Dermis microvascular lymphatic vessel endothelial cell (primary cell): ENCODE results near the gene CGREF1. TPM values are rescaled to one million over a fixed set of nuclear protein-coding genes. Genes with fewer than 3 reads are reported as not detected.

Experiments used
- DNase-seq, 2 donors: peaks; one replicate each; pipeline versions ENCODE4 v3.0.0 to v3.0.0-alpha.2; 2010; ENCODE audit warnings: low read depth in 2 of 2
- total RNA-seq: library from RNA; depleted of rRNA; stranded (reverse); fragments of >200 nt; gene quantifications from 2 replicates; pipeline ENCODE4 v1.2.1, GENCODE V29; 2014

CGREF1 gene
- total RNA-seq, result 2.8 and 5.1 TPM in 2 replicates

GRCh38 chr2:27118525-27119329 lies at the start of gene CGREF1:
CGREF1 (minus strand) TSS chr2:27119128; CDS start chr2:27104366, 14,762 bp downstream.
- peak in 1 of 2 donors; percentile 16 for DNase-seq

DNA sequence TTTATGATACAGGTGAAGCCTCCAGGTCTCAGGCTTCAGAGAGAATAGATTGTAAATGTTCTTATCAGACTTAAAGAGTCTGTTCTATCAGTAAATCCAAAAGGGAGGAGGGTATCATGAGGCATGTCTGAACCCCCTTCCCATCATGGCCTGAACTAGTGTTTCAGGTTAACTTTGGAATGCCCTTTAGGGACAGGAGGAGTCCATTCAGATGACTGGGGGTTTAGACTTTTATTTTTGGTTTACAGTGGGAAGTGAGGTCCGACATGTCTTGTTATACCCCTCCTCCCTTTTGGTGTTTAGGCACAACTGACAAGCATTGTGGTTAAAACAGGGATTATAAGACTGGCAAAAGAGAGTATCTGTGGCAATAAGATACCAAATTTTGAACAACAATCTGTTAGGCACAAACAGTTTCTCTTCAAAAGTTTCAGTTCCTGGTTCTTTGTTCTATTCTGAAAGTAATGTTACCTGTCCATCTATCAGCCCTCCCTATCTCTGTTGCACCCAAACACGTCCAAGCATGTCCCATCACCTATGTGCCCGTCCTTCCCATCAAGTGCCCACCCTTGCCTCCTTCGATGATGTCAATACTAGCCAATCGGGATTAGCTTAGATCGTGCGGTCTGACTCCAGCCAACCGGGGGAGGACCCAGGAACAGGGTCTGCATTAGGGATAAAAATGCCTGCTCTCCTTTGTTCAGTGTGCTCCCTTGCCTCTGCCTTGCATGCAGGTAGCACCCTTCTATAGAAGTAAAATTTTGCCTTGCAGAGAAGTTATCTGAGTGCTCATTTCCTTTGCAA lies 46.2 kb upstream of the CGREF1 start:
- no peak for DNase-seq

GRCh38 chr2:27162151-27163121 lies 43.5 kb upstream of the CGREF1 start:
- DNase-seq, result no peak

- no peak for DNase-seq
Measured at GRCh38 chr2:27160191-27160590, 41.3 kb upstream of the CGREF1 start.

GRCh38 chr2:27159271-27159670 lies 40.3 kb upstream of the CGREF1 start:
- DNase-seq, result no peak

GRCh38 chr2:27158468-27158867 lies 39.5 kb upstream of the CGREF1 start:
- DNase-seq, result no peak

DNA sequence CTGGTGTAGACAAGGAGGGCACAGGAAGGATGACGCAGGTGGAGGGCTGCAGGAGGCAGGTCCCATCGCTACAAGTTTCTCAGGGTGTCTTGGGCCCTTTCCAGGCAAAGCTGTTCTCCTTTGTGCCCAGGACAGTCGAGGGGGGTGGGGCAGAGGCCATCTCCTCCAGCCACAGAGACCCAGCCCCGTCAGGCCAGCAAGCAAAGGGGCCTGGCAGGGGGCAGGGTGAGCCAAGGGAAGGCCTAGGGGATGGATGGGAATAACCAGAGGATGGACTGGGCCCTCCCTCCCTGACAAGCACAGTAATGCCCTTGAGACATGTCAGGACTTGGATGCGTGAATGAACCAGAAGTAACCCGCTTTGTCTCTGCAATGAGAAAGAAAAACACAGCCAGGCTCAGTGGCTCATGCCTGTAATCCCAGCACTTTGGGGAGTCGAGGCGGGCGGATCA lies 36.2 kb upstream of the CGREF1 start:
- DNase-seq, result no peak

DNA sequence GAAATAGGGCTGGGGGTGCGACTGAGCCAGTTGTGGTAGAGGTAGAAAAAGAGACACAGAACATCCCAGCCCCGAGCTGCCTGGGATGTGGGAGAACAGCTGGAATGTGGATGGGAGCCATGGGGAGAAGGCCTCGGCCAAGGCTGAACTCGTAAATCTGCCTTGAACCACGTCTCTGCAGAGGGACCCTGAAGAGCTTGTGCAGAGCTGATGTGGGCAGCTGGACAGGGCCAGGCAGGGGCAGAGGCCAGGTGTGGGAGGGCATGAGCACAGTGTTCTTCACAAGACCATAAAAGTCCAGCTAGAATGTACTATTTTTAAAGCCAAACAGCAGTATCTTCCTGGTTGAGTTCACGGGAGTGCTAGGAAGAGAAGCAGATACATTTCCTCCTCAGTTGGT lies 35.6 kb upstream of the CGREF1 start:
- no peak for DNase-seq

DNA sequence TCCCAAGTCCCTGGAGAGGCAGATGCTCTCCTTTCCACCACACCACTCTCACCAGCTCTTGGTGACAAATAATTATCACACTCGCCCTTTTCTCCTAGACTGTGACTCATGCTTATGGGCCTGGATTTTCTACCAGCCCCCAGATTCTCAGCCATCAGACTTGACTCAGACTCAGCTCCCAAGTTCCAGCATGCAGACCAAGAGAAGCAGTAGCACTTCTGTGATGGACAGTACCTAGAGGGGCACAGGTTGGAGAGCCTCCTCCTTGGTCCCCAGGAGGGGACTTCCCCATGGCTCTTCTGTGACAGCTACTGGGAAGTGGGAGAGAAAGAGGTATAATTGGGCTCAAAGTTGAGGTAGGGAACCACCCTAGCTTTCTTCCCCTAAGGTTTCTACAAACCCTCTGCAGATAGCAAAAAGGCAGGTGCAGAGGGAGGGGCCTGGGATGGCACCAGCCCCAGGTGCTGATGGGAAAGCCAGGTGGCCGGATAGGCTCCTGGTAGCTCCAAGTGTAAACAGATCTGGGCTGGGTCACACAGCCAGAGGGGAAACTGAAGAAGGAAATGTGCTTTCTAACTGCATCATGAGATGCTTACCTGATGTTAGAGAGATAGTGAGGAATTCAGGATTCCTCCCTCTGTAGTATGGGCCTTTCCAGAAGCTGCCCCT lies 34.0 kb upstream of the CGREF1 start:
- no peak for DNase-seq

DNA sequence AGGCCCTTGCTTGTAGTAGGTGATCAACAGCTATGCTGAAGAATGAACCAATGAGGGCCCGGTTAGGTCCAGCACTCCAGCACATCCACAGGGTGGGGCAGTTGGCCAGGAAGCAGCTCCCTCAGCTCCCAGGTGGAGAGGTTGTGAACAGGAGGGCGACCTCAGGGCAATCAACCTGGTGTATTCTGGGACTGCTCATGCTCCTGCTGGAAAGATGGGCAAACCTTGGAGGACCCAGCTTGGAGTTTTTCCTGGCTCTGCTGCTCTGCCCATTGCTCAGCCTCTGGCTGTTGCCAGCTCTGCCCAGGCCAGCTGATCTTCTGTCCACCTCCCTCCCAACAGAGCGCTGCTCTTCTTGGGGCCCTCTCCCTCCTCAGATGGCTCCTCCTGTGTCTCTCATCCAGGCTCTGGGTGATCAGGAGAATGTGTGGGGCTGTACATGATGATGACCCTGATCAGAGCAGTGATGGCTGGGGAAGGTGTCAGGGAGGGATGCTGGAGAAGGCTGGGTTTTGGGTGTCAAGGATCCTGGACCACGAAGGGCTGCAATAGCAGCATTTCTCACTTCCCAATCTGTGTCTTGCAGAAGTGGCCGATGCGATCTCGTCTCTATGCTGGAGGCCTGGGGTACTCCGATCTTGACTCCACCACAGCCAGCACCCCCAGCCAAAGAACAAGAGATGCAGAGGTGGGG lies 33.3 kb upstream of the CGREF1 start:
- DNase-seq, result no peak

DNA sequence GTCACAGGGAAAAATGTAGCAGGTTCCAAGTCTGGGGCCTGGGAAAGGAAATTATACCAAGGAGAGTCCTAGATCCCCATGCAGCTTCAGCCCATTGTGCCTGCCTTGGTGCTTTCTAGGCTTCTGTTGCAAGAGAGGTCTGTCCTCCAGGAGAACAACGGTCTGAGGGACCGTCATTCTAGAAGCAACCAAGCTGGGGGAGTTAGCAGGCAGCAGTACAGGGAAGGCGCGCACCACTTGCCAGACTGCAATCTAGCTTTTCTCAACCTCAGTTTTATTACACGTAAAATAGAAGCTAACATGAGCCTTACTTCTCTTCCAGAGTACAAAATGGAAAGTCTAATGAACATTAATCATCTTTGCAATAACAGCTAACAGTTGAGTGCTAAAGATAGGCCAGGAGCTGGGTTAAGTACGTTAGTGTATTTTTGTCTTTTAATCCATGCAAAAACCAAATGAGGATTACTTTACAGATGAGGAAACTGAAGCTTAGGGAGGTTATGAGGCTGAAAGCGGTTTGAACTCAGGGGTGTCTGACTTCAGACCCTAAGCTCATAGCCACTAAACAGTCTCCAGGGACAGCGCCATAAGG lies 31.8 kb upstream of the CGREF1 start:
- DNase-seq, result no peak

- DNase-seq, result no peak
Measured at GRCh38 chr2:27149570-27150405, 30.9 kb upstream of the CGREF1 start.

DNA sequence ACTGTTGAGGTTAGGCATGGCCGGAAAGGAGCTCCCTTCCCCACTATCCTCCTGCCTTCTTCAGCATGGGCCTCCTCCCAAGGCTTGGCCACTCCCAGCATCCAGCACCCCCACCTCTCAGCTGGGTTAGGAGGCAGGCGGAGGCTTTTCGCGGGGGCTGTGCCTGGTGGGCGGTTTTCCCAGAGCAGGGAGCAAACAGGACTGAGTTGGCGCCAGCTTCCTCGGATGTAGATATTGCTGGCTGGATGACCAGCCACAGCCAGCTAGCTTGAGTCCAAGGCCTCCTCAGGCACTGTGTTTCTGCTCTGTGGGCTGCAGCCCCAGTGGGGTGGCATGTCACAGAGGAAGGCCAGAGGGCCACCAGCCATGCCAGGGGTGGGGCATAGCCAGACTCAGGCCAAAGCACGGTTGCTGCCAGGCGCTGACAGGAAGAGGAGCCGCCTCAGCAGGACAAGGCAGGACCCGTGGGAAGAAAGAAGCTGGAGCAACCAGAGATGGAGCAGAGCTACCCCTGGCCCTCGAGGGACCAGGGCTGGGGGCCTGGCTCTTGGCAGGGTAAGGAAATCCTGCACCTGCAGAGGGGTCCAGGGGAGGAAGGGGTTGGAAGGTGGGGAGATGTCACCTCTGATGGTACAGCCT lies 30.0 kb upstream of the CGREF1 start, which contains the start of gene TCF23:
Gene TCF23 (plus strand): TSS at position 204 of the 639 bp plus-strand sequence. CDS start 130 bp downstream, at position 334.
- no peak for DNase-seq

DNA sequence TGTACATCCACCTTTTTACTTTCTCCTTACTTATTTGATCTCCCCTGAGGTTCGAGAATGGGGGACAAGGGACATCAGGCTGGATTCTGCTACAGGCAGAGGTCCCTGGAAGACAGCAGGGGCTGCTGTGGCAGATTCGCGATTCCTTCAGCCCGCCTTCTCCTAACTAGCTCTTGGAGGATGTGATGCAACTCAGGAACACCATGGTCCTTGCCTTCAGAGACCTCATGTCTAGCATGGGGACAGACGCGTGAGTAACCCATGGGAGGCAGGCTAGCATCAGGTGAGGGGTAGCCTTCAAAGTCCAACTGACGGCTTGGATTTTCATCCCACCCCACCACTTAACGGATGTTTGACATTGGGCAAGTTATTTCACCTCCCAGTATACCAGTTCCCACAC lies 29.0 kb upstream of the CGREF1 start:
- no peak for DNase-seq

- DNase-seq, result no peak
Measured at GRCh38 chr2:27145682-27146081, 26.8 kb upstream of the CGREF1 start.

DNA sequence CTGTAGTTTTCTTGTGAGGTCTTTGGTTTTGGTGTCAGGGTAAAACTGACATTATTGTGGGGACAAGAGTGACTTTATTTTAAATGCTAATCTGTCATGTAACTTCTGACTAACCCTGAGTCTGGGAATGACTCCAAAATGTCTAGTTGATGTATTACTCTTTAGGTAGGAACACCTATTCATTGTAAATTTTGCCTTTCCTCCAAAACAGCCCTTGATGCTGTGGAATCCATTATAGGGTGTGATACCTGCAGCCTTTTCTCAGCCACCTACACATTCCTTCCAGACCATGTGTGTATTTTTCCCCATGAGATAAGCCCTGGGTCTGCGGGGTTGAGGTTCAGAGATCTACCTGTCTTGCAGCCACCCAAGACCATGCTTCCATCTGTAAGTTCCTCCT lies 24.4 kb upstream of the CGREF1 start:
- DNase-seq, result no peak

- DNase-seq, result no peak
Measured at GRCh38 chr2:27139310-27139709, 20.4 kb upstream of the CGREF1 start, which contains the start of gene PRR30. PRR30 (minus strand) TSS chr2:27139410; CDS start chr2:27138329, 1,081 bp downstream.

GRCh38 chr2:27138111-27138510 lies 19.2 kb upstream of the CGREF1 start:
- DNase-seq, result no peak
